ENCODE measurements around the gene KRTAP6-3. TPM values are rescaled to one million over a fixed set of nuclear protein-coding genes. Genes with fewer than 3 reads are reported as not detected.

The KRTAP6-3 gene
- total and polyA plus RNA-seq, 2 donors (not counting 3 experiments of a cell fraction or from before 2014, with no cell fraction given), result not detected

DNA sequence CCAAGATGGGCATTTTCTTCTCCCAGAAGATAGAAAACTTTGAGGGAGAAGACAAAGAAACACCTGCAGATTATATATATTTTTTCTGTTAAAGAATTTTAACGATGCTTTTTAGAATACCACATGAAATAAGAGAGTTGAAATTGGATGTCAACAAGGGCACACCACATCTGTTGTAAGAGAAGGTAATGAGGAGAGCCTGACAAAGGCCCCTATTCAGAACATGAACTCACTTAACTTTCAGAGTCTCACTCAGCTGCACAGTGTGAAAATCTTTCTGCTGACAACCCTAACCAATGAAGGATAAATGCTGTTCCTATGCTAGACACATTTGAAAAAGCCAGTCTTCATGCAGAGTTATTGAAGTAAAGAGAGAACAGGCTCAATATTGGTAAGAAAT is 9.4 kb upstream of the KRTAP6-3 start:
- BruUV-seq (replicated peaks), result no TSS peak
- no peaks in the 10 kb centered on the region for H3K79me2 ChIP-seq (ENCODE audit: control insufficient read depth, insufficient read depth, low read length)
- POLR2A ChIA-PET, result no interaction called here
- intact Hi-C loops (cut with micrococcal nuclease) (no loop called here), dilution Hi-C loops (cut with MboI; ENCODE audit: extremely low pct_ligation_motif_present, low sequenced_read_pairs) (no loop called here)
- DNase-seq (ENCODE audit: low read depth, low spot score) (no peak), FAIRE-seq (no peak)
- H3K27me3 ChIP-seq (ENCODE audit: control insufficient read depth in 2 of 2, insufficient read depth in 2 of 2, low read length in 2 of 2), result no peaks in the 10 kb centered on the region
- H3K4me1 ChIP-seq (ENCODE audit: control insufficient read depth, extremely low read depth, insufficient read depth, low read length), result no peaks in the 10 kb centered on the region
- H3K9me3 ChIP-seq (replicated peaks; ENCODE audit: control insufficient read depth, insufficient read depth, low read length), result no peaks in the 10 kb centered on the region
- no peaks in the 10 kb centered on the region for H3K9me1 ChIP-seq (replicated peaks; ENCODE audit: control insufficient read depth, extremely low read depth, insufficient read depth, low read length)
- no peak overlapping the region for H3K4me2 ChIP-seq (ENCODE audit: insufficient read depth, low read length)
- no peak overlapping the region for H3K4me3 ChIP-seq (replicated peaks in 1 of 3; ENCODE audit: insufficient read depth in 1 of 3, low read depth in 1 of 3, low read length in 3 of 3)
- no peak overlapping the region for H3K27ac ChIP-seq (ENCODE audit: insufficient read depth, low read depth, low read length)
- no peak overlapping the region for H2AFZ ChIP-seq (ENCODE audit: low read depth, low read length)
- H3K9ac ChIP-seq (replicated peaks; ENCODE audit: extremely low read depth, insufficient read depth, low read length), result no peak overlapping the region
- no peak for TF ChIP-seq GATA2 (IDR thresholded peaks at IDR 0.05; ENCODE audit: insufficient read depth, insufficient read length, low read depth, low read length)
- TF ChIP-seq JUN (IDR thresholded peaks at IDR 0.05; ENCODE audit: borderline replicate concordance, insufficient read depth, insufficient read length, low read depth), result no peak
- TF ChIP-seq POLR2AphosphoS5 (IDR thresholded peaks at IDR 0.05; ENCODE audit: insufficient read depth, low read depth, low read length), result no peak
- no peak for TF ChIP-seq FOS (IDR thresholded peaks at IDR 0.05; ENCODE audit: borderline replicate concordance, insufficient read depth, low read length)
- no peak for TF ChIP-seq POLR2A (IDR thresholded peaks at IDR 0.05; ENCODE audit: low read depth, low read length)
- TF ChIP-seq, protein P1, sequence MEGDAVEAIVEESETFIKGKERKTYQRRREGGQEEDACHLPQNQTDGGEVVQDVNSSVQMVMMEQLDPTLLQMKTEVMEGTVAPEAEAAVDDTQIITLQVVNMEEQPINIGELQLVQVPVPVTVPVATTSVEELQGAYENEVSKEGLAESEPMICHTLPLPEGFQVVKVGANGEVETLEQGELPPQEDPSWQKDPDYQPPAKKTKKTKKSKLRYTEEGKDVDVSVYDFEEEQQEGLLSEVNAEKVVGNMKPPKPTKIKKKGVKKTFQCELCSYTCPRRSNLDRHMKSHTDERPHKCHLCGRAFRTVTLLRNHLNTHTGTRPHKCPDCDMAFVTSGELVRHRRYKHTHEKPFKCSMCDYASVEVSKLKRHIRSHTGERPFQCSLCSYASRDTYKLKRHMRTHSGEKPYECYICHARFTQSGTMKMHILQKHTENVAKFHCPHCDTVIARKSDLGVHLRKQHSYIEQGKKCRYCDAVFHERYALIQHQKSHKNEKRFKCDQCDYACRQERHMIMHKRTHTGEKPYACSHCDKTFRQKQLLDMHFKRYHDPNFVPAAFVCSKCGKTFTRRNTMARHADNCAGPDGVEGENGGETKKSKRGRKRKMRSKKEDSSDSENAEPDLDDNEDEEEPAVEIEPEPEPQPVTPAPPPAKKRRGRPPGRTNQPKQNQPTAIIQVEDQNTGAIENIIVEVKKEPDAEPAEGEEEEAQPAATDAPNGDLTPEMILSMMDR (IDR thresholded peaks at IDR 0.05; ENCODE audit: extremely low read depth in 1 of 2, insufficient read depth in 1 of 2, low read depth in 1 of 2, low read length in 2 of 2), result no peak
- no peak for TF ChIP-seq EZH2 (IDR thresholded peaks at IDR 0.05; ENCODE audit: borderline replicate concordance, low read depth, low read length, severe bottlenecking)
- TF ChIP-seq MYC (IDR thresholded peaks at IDR 0.05; ENCODE audit: low read depth, low read length), result no peak
- TF ChIP-seq, protein P2, sequence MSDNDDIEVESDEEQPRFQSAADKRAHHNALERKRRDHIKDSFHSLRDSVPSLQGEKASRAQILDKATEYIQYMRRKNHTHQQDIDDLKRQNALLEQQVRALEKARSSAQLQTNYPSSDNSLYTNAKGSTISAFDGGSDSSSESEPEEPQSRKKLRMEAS (IDR thresholded peaks at IDR 0.05; ENCODE audit: insufficient read depth, insufficient read length), result no peak
- CTCF ChIA-PET, result no interaction called here
- H3K36me3 ChIP-seq (ENCODE audit: control insufficient read depth in 2 of 2, extremely low read depth in 1 of 2, insufficient read depth in 2 of 2, low read length in 2 of 2), result no peaks in the 10 kb centered on the region
- no peaks in the 10 kb centered on the region for H4K20me1 ChIP-seq (replicated peaks; ENCODE audit: control insufficient read depth, extremely low read depth, insufficient read depth, low read length)

All from endothelial cell of umbilical vein (primary cell).